HG03175 (cell line): ENCODE data around the gene SMLR1.

Source experiments
- ATAC-seq: cut with Tn5 transposase; IDR thresholded peaks from one replicate; pipeline ENCODE4 v1.9.1; 2021; ENCODE audit warnings: mild to moderate bottlenecking, moderate library complexity; ENCODE audit not compliant: unreplicated experiment

SMLR1 gene

DNA sequence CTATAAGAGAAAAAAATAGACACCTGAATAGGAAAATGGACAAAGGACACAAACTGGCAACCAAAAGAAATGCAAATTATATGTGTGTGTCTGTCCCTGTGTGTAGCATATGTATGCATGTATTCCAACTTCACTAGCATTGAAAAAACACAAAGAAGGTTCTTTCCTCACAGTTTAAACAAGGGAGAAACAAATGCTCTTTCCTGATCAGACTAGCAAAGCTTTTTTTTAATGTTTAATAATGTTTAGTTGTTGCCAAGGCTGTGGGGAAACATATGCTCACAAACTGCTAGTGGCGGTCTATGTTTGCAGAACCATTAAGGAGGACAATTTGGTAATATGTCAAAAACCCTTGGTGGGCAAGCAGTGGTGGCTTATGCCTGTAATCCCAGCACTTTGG is 22.4 kb downstream of the SMLR1 start:
- ATAC-seq: no peak

GRCh38 chr6:130851026-130851425 is 23.8 kb downstream of the SMLR1 start:
- ATAC-seq: no peak

GRCh38 chr6:130852844-130853554 is 25.8 kb downstream of the SMLR1 start:
- ATAC-seq: no peak

DNA sequence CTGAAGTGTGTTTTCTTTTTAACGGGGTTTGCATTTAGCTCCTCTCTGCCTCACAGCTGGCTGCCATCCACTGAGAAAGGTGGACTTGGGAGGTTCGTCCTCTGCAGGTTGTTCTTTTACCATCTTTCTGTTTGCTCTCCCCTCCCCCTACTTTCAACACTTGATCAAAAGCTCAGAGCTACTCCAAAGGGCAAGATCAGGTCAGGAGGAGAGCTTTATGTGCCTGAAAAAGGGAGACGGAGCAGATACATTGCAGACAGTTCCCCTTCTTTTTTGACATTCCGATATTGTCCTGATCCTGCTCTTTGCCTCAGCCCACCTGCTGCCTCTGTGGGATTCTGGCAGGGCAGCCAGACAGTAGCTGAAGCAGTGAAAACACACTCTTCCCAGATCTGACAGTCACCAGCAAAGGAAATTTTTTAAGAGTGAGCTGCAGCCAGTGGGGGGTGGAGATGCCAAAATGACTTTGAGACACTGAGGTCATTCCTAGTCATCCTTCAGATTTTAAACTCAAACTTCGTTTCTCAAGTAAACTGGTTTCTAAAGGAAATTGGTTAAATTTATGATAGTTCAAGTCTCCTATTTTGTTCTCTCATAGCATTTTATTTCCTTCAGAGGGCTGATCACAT is 26.5 kb downstream of the SMLR1 start:
- ATAC-seq: no peak

- ATAC-seq: no peak
Measured at GRCh38 chr6:130858054-130858453, 30.8 kb downstream of the SMLR1 start.

DNA sequence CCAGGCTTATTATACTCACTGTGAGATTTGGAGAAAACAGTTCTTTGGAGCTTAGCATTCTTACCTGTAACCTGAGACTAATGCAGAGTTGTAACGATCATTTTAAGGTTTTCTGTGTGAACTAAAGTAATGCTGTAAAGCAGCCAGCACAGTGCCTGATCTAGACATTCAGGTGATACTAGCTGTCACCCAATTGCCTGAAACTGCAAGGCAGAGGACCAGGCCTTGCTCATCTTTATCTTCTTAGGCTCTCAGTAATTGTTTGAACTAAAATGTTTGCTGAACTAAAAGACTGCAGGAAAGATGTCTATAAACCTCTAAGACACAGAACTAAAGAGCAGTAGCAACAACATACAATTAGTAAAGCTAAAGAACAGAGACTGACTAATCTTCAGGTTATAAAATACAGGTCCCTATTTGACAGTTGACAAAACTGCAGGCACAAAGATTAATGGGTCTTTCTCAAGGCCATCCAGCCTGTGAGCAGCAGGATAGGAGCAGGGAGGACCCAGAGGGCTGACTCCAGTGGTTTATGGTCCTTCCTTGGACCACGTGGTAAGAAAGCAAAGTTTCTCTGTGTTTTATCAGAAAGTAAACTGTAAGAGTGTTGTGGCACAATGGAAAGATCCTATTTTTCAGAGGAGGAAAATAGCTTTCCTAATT is 31.4 kb downstream of the SMLR1 start:
- no peak for ATAC-seq

DNA sequence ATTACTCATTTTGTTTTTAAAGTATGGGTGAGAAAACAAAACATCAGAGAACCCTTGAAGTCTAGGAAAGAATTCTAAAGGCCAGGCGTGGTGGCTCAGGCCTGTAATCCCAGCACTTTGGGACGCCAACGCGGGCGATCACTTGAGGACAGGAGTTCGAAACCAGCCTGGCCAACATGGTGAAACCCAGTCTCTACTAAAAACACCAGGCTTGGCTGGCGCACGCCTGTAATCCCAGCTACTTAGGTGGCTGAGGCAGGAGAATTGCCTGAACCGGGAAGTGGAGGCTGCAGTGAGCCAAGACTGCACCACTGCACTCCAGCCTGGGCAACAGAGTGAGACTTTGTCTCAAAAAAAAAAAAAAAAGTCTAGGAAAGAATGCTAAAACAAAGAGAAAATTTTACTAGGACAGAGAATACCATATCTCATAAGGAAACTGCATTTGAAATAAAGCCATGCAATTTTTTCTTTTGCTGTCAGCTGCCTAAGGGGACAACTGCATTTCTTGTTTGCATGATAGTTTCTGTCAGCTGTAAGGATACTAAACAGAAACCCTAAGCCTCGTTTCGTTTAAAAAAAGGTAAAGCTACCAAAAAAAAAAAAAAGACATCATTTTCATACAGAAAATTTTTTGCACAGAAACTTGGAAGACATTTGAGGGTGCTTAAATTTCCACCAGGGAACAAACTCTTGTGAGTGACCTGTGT is 32.1 kb downstream of the SMLR1 start:
- no peak for ATAC-seq

DNA sequence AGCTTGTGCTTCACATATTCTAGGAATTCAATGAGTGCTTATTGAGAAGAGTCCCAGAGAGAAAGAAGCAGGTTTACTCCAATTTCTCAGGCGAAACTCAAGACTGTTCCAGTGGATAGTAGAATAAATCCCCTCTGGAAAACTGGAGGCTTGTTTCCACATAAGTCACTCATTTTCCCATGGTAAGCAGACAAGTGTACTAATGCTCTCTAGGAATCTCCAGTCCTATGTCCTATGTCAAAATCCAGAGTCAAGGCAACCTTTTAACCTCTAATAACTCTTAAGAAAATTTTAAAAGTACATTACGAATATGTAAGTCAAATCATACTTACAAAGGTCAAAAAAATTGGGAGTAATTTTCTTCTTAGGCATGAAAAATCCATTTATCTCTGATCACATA is 35.2 kb downstream of the SMLR1 start:
- no peak for ATAC-seq

DNA sequence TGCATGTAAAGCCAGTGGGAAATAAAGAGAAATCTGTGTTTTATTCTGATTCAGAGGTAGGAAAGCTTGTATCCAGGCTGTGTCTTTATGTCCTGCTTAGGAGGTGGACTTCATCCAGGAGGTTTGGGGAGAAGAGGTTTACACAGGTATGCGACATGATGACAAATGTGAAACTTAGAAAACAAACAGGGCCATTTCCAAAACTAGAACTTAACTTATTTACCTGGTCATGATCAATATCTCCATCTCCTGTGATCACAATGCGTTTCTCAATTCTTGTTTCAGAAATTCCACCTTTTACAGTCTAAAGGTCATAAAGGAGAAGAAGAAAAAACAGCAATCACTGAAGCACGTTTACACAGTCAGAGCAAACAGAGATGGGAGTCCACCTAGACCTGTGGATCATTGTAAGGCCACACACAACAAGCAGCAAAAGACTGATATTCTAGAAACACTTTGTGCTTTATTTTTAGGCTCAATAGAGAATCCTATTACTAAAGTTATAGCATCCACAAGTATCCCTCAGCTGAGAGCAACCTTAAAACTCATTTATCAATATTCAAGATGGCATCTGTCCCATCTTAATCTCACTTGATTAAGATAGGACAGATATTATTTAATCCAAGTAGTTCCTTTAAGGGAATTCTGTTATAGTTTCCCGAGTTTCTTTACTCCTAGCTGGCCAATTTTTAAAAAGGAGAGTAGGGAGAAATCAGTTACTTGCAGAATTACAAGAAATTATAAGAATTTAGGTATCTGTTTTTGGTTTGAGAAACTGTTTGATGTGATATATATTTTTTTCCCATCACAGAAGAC is 36.4 kb downstream of the SMLR1 start:
- no peak for ATAC-seq

GRCh38 chr6:130864344-130864743 is 37.1 kb downstream of the SMLR1 start:
- no peak for ATAC-seq

GRCh38 chr6:130865793-130866192 is 38.6 kb downstream of the SMLR1 start:
- no peak for ATAC-seq

GRCh38 chr6:130869681-130870080 is 42.5 kb downstream of the SMLR1 start:
- no peak for ATAC-seq

DNA sequence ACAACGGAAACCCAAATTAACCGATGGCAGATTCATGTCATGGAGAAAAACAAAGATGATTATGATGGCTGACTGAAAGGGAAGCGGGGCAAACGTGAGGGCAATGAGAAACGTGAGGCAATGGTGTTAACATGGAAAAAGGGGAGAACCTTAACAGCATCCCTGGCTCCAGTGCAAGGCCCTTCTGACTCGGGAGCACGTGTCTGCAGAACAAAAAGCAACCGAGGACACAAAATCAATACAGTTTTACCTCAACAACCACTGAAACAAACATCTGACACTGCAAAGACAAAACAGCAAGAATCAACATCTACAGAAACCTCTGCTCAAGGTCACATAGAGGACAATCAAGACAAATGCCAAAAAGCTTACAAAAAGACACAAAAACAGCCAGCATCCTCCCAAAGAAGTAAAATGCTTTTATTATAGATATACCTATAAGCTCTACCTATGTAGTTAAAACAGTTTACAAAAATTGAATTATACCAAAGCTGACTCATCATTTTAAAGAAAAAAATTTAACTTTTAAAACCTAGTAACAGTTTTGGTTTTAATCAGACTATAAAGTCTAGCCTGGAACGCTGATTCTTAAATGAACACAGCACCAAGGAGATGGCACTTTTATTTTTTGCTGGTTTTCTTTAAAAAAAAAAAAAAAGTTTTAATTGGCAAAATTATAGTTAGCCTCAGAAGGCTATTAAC is 43.1 kb downstream of the SMLR1 start:
- ATAC-seq: no peak

DNA sequence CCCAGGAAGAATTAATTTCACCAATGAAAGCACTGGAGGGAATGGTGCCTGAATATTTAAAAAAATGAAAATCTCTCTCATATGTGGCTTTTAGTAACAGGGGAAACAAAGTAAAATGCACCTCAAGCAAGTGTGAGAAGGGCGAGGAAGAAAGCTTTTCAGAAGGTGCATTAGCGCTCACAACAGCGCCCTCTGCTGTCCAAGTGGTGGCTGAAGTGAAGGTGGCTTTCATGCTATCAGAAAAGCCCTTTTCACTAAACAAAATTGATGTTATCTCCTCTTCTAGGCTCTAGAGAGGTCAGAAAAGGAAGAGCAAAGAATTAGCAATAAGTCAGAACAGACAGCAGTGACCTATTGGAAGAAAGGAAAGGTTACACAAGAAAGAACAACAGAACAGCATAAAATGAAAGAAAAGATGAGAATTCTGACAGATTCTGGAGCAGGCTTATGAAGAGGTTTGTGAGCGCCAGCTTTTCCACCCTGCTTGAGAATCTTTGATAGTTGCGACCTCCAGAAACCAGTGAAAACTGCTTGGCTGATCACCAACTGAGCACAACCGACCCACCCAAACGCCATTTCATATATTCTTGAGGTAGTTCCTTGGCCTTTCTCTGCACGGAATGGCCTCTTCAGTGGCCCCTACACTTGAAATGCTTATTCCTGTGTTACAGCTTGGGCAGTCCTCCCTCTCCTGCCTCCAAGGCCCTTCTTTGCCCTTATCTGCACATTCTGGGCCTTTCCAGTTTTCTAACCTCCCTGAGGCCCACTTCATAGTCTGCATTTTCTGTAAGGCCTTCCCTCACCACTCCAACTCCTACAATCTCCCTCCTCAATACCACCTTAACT is 45.3 kb downstream of the SMLR1 start:
- ATAC-seq: peak; percentile 70

- ATAC-seq: no peak
Measured at GRCh38 chr6:130873746-130874145, 46.5 kb downstream of the SMLR1 start.

- ATAC-seq: no peak
Measured at GRCh38 chr6:130879826-130880225, 52.6 kb downstream of the SMLR1 start.

GRCh38 chr6:130882370-130882769 is 55.2 kb downstream of the SMLR1 start:
- no peak for ATAC-seq

GRCh38 chr6:130885392-130886192 is 58.4 kb downstream of the SMLR1 start:
- ATAC-seq: peak; percentile 94
